B cell (primary cell): Measurements from ENCODE around the gene HSH2D. TPM values are rescaled to one million over a fixed set of nuclear protein-coding genes. Genes with fewer than 3 reads are reported as not detected.

Experiments
- ATAC-seq: fragments of 200-7000 bp; cut with Tn5 transposase; one replicate; pipeline ENCODE4 v1.10.0; 2021; ENCODE audit warnings: low read depth, mild to moderate bottlenecking, moderate number of reproducible peaks, moderate library complexity
- CTCF ChIA-PET: fragments of 350-600 bp; sonication (Branson Sonifier 250); formaldehyde crosslinking; loops from one replicate; lab custom pipeline; 2021; ENCODE audit warnings: antibody characterized with exemption, inconsistent platforms; lab: Charles Lee
- POLR2A ChIA-PET: fragments of 350-600 bp; sonication (Branson Sonifier 250); formaldehyde crosslinking; loops from one replicate; lab custom pipeline; 2021; ENCODE audit warnings: antibody characterized with exemption; lab: Charles Lee
- DNase-seq: peaks from one replicate; pipeline ENCODE4 v3.0.0; 2013
- H2AFZ ChIP-seq: 2 replicates; pipeline ENCODE4 v1.6.1; 2012; ENCODE audit warnings: mild to moderate bottlenecking, low read depth, low read length; ENCODE audit not compliant: insufficient read depth, poor library complexity, severe bottlenecking
- H3K27ac ChIP-seq, 2 donors: 1 replicate in 1 of 2; 2 replicates in 1 of 2; pipeline ENCODE4 v1.5.1; 2012 to 2013; ENCODE audit warnings: low read length in 2 of 2, mild to moderate bottlenecking in 2 of 2, moderate library complexity in 1 of 2
- H3K27me3 ChIP-seq, 4 experiments: fragments of 200-600 bp in 1 of 4; sonication (generic) in 1 of 4; replicated peaks in 1 of 4; 1 replicate in 2 of 4; 2 replicates in 2 of 4; pipeline versions ENCODE4 v1.6.1 to v1.7.0; 2013 to 2016; ENCODE audit warnings: low read length in 3 of 4, mild to moderate bottlenecking in 2 of 4, mixed read lengths in 1 of 4, moderate library complexity in 1 of 4; ENCODE audit not compliant: insufficient read depth in 4 of 4, control insufficient read depth in 3 of 4; ENCODE audit errors: control extremely low read depth in 1 of 4
- H3K36me3 ChIP-seq, 2 experiments: replicated peaks in 1 of 2; 1 replicate in 1 of 2; 2 replicates in 1 of 2; pipeline versions ENCODE4 v1.6.1 to v1.7.1; 2013; ENCODE audit warnings: low read length in 1 of 2; ENCODE audit not compliant: insufficient read depth in 2 of 2, control insufficient read depth in 1 of 2; ENCODE audit errors: control extremely low read depth in 1 of 2, extremely low read depth in 1 of 2
- H3K4me1 ChIP-seq, 2 donors: fragments of 200-600 bp in 1 of 2; sonication (generic) in 1 of 2; 1 replicate in 1 of 2; 2 replicates in 1 of 2; pipeline versions ENCODE4 v1.5.1 to v1.6.1; 2013 to 2017; ENCODE audit warnings: low read length in 2 of 2; ENCODE audit not compliant: control insufficient read depth in 2 of 2, insufficient read depth in 2 of 2
- H3K4me2 ChIP-seq: replicated peaks from 2 replicates; pipeline ENCODE3; 2012; ENCODE audit warnings: mild to moderate bottlenecking, low read depth, low read length; ENCODE audit not compliant: poor library complexity, severe bottlenecking
- H3K4me3 ChIP-seq, 5 experiments: fragments of 200-600 bp in 1 of 5; sonication (generic) in 1 of 5; 1 replicate in 3 of 5; 2 replicates in 2 of 5; pipeline versions ENCODE4 v1.5.1 to v1.7.0; 2011 to 2016; ENCODE audit warnings: low read length in 4 of 5, mild to moderate bottlenecking in 4 of 5, low read depth in 2 of 5, control low read depth in 1 of 5, moderate library complexity in 1 of 5; ENCODE audit not compliant: insufficient read depth in 1 of 5; ENCODE audit errors: control extremely low read depth in 1 of 5, extremely low read depth in 1 of 5
- H3K79me2 ChIP-seq: fragments of 200-600 bp; sonication (generic); one replicate; pipeline ENCODE4 v1.6.0; 2016; ENCODE audit warnings: low read length; ENCODE audit not compliant: control insufficient read depth, insufficient read depth
- H3K9ac ChIP-seq: fragments of 200-600 bp; sonication (generic); 2 replicates; pipeline ENCODE4 v1.6.1; 2017; ENCODE audit warnings: mild to moderate bottlenecking, low read length, moderate library complexity
- H3K9me3 ChIP-seq, 3 donors: one replicate each; pipeline versions ENCODE4 v1.6.1 to v1.7.1; 2013; ENCODE audit warnings: low read length in 2 of 3; ENCODE audit not compliant: control insufficient read depth in 2 of 3, insufficient read depth in 1 of 3; ENCODE audit errors: control extremely low read depth in 1 of 3
- H4K20me1 ChIP-seq: 2 replicates; pipeline ENCODE4 v1.6.0; 2012; ENCODE audit warnings: mild to moderate bottlenecking, low read length; ENCODE audit not compliant: insufficient read depth, control insufficient read depth, poor library complexity, severe bottlenecking
- H3K27ac Mint-ChIP-seq: one replicate; pipeline ENCODE4 v1.8.0; 2021; ENCODE audit warnings: mixed read lengths
- H3K27me3 Mint-ChIP-seq: one replicate; pipeline ENCODE4 v1.8.0; 2021; ENCODE audit warnings: mixed read lengths
- H3K4me1 Mint-ChIP-seq: one replicate; pipeline ENCODE4 v1.8.0; 2021; ENCODE audit warnings: mixed read lengths
- H3K4me3 Mint-ChIP-seq: one replicate; pipeline ENCODE4 v1.8.0; 2021; ENCODE audit warnings: mixed read lengths
- H3K9me3 Mint-ChIP-seq: one replicate; pipeline ENCODE4 v1.8.0; 2022; ENCODE audit warnings: mixed read lengths; ENCODE audit not compliant: insufficient read depth
- CTCF ChIP-seq: fragments of 200-600 bp; IDR thresholded peaks from one replicate; pipeline ENCODE4 v1.8.0; 2022; ENCODE audit warnings: antibody characterized with exemption, mild to moderate bottlenecking
- EZH2 ChIP-seq: IDR thresholded peaks from 2 replicates; pipeline ENCODE4 v1.6.1; 2012; ENCODE audit warnings: borderline replicate concordance, low read depth, mild to moderate bottlenecking, moderate library complexity, low read length; ENCODE audit not compliant: insufficient read depth, poor library complexity, severe bottlenecking
- WGBS: methylation state at CpG from one replicate; pipeline ENCODE4 v1.1.5; 2013; ENCODE audit warnings: missing lambda C conversion rate; ENCODE audit not compliant: insufficient coverage; 5-methylcytosine and 5-hydroxymethylcytosine counted together
- intact Hi-C: fragments of 100-400 bp; cut with micrococcal nuclease; formaldehyde crosslinking; loops from one replicate; pipeline ENCODE4 v1.10.0; 2022
- polyA plus RNA-seq: library from polyadenylated mRNA; depleted of rRNA; stranded (reverse); fragments of >200 nt; gene quantifications from 2 replicates; pipeline ENCODE4 v1.2.3, GENCODE V29; 2012
- small RNA-seq: library from RNA; depleted of rRNA; stranded (forward); fragments of <200 nt; gene quantifications from one replicate; pipeline ENCODE3, GENCODE V24; 2012; ENCODE audit warnings: low replicate concordance, low read depth; ENCODE audit not compliant: insufficient read length
- total RNA-seq, 2 donors: library from RNA; stranded (reverse); fragments of 120-200 nt in 1 of 2; gene quantifications; 1 replicate in 1 of 2; 2 replicates in 1 of 2; pipeline versions ENCODE4 v1.2.3 to v1.2.4, GENCODE V29; 2013 to 2022

HSH2D gene
- total and polyA plus RNA-seq, 2 donors (not counting 1 experiment from before 2014, with no cell fraction given): 259 to 299 TPM

- Histone ChIP-seq H2AFZ (no peak overlapping the region), H3K27me3 (no peaks in the 10 kb centered on the region), H3K4me3 (no peak overlapping the region), H3K4me2 (no peak overlapping the region), H3K27ac (no peak overlapping the region), H3K9me3 (no peaks in the 10 kb centered on the region), H3K36me3 (peaks cover 0 to 74% of the 10 kb centered on the region in 2 experiments), H3K9ac (no peak overlapping the region), H3K4me1 (peaks cover 0 to 14% of the 10 kb centered on the region in 2 donors), H3K79me2 (peaks cover 59% of the 10 kb centered on the region), H4K20me1 (peaks cover 24% of the 10 kb centered on the region)
- WGBS: 100% methylated on average over 5 of the region's 12 CpGs
- H3K27me3 Mint-ChIP-seq: no peaks in the 10 kb centered on the region
- CTCF ChIA-PET: interaction anchor here (0.6 kb wide), 1 partner anchor 108 kb away, joined by 4 read pairs; no protein-coding TSS in a partner anchor
- no peak for TF ChIP-seq EZH2
- TF ChIP-seq CTCF: no peak
- no peak for ATAC-seq
- no peak overlapping the region for H3K27ac Mint-ChIP-seq
- intact Hi-C loops: no loop called here
- no peak for DNase-seq
- no peak overlapping the region for H3K4me3 Mint-ChIP-seq
- POLR2A ChIA-PET: no interaction called here
- H3K9me3 Mint-ChIP-seq: no peaks in the 10 kb centered on the region
- H3K4me1 Mint-ChIP-seq: peaks cover 14% of the 10 kb centered on the region
Measured at GRCh38 chr19:16207490-16208025, 64.1 kb downstream of the HSH2D start.

Small RNAs within 50 kb of the gene (small RNA-seq; reads per million reads assigned to genes)
- not detected for gene RF00017

Other genes starting within 250 kb of the HSH2D start
- gene CYP4F2, start 245.6 kb upstream of the HSH2D start, total RNA-seq: not detected in 2 replicates
- not detected in 2 replicates for gene CYP4F2, start 245.6 kb upstream of the HSH2D start, polyA plus RNA-seq
- gene CYP4F11, start 209.2 kb upstream of the HSH2D start, total RNA-seq: not detected in 2 replicates
- not detected in 2 replicates for gene CYP4F11, start 209.2 kb upstream of the HSH2D start, polyA plus RNA-seq
- not detected in 2 replicates for gene OR10H4, start 194.7 kb upstream of the HSH2D start, total RNA-seq
- gene OR10H4, start 194.7 kb upstream of the HSH2D start, polyA plus RNA-seq: not detected in 2 replicates
- 127 TPM in 2 replicates for gene TPM4, start 67.2 kb upstream of the HSH2D start, total RNA-seq
- 65.4 and 211 TPM in 2 replicates for gene TPM4, start 67.2 kb upstream of the HSH2D start, polyA plus RNA-seq
- 115 and 117 TPM in 2 replicates for gene RAB8A, start 31.8 kb upstream of the HSH2D start, total RNA-seq
- gene RAB8A, start 31.8 kb upstream of the HSH2D start, polyA plus RNA-seq: 65.5 and 66.9 TPM in 2 replicates
- gene CIB3, start 29.8 kb downstream of the HSH2D start, total RNA-seq: not detected in 2 replicates
- not detected in 2 replicates for gene CIB3, start 29.8 kb downstream of the HSH2D start, polyA plus RNA-seq
- 53.4 TPM in 2 replicates for gene FAM32A, start 41.7 kb downstream of the HSH2D start, total RNA-seq
- 38.8 and 62.0 TPM in 2 replicates for gene FAM32A, start 41.7 kb downstream of the HSH2D start, polyA plus RNA-seq
- gene AP1M1, start 54.2 kb downstream of the HSH2D start, total RNA-seq: 90.4 and 102 TPM in 2 replicates
- 62.2 and 77.8 TPM in 2 replicates for gene AP1M1, start 54.2 kb downstream of the HSH2D start, polyA plus RNA-seq
- 241 and 242 TPM in 2 replicates for gene KLF2, start 181.1 kb downstream of the HSH2D start, total RNA-seq
- 3,249 and 3,965 TPM in 2 replicates for gene KLF2, start 181.1 kb downstream of the HSH2D start, polyA plus RNA-seq